SH-SY5Y (cell line): Measurements from ENCODE around the gene TNS1.

Experiments
- GATA2 ChIP-seq: IDR thresholded peaks from 2 replicates; pipeline ENCODE4 v1.6.1; 2011; ENCODE audit warnings: mild to moderate bottlenecking, low read depth, low read length
- GATA3 ChIP-seq: IDR thresholded peaks from 2 replicates; pipeline ENCODE4 v1.6.1; 2011; ENCODE audit warnings: low read depth, mild to moderate bottlenecking, low read length, moderate library complexity

- TF ChIP-seq GATA2 (no peak), GATA3 (no peak)
These were observed 26.5 kb downstream of the TNS1 start for GRCh38 chr2:217976301-217976700.
